Measurements from ENCODE around the gene RBM41.
"Not testable (repeated sequence)": the region's sequence is repeated elsewhere in the genome, so short reads cannot be mapped to it uniquely, and the experiment has no call there.

Gene RBM41

DNA sequence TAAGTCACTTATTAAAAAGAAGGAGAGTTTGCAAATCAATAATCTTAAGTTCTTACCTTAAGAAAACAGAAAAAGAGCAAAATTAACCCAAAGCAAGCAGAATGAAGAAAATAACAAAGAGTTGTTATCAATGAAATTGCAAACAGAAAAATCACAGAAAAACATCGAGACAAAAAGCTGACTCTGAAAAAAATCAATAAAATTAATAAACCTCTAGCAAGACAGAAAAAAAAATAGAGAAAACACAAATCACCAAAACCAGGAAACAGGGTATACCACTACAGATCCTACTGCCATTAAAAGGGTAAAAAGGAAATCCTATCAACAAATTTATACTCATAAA is 17.3 kb upstream of the RBM41 start:
- H3K4me3 ChIP-seq = no peak overlapping the region
- TF ChIP-seq FOXP2 (optimal IDR thresholded peaks at IDR 0.05; ENCODE audit: control extremely low read depth, extremely low read length, insufficient read depth) = no peak
- no peak for TF ChIP-seq EZH2 (IDR thresholded peaks at IDR 0.05)
- TF ChIP-seq POLR2AphosphoS5 (IDR thresholded peaks at IDR 0.05; ENCODE audit: borderline replicate concordance, low read depth, low read length) = no peak
- no peaks in the 10 kb centered on the region for H3K9me3 ChIP-seq (ENCODE audit: low read depth, low read length)
- no peak overlapping the region for H3K9ac ChIP-seq (ENCODE audit: insufficient read length)
- no peak overlapping the region for H3K27ac ChIP-seq
- H3K36me3 ChIP-seq (ENCODE audit: insufficient read depth, low read length) = no peaks in the 10 kb centered on the region
- no peak for DNase-seq (ENCODE audit: low read depth, low spot score)

DNA sequence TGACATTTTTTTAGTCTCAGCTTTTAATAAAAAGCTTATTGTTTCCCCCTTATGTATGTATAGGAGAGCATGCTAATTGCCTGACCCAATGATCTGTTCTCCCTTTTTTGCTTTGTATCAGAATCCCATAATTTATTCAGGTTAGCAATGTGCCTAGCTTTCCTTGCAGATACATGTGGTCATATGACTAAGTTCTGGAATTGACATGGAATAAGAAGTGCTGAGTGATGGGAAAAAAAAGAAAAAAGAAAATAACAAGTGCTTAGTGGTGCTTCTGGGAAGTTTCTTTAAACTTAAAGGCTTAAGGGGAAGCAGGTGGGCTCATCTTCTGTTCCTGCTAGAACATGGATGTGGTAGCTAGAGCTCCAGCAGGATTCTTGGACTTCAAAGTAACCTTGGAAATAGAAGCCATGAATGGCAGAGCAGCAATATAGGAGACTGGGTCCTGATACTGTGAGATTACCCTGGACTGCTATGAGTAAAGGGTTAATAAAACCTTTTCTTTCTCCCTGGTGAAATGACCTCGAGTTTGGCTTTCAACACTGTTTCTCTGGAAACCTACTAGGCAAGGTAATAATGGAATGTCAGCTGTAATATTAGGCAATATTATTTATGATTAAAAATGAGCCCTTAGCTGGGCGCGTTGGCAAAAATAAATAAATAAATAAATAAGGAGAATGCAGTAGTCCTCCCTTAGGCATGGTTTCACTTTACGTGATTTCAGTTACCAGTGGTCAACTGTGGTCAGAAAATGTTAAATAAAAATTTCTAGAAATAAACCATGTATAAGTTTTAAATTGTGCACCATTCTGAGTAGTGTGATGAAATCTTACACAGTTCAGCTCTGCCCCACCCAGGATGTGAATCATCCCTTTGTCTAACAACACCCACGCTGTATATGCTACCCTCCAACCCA is 16.7 kb upstream of the RBM41 start:
- Histone ChIP-seq H3K27ac (no peak overlapping the region), H3K4me3 (no peak overlapping the region), H3K9me3 (ENCODE audit: low read depth, low read length) (no peaks in the 10 kb centered on the region), H3K9ac (ENCODE audit: insufficient read length) (no peak overlapping the region), H3K36me3 (ENCODE audit: insufficient read depth, low read length) (no peaks in the 10 kb centered on the region)
- TF ChIP-seq POLR2AphosphoS5 (IDR thresholded peaks at IDR 0.05; ENCODE audit: borderline replicate concordance, low read depth, low read length) (no peak), FOXP2 (optimal IDR thresholded peaks at IDR 0.05; ENCODE audit: control extremely low read depth, extremely low read length, insufficient read depth) (no peak), EZH2 (IDR thresholded peaks at IDR 0.05) (no peak)
- no peak for DNase-seq (ENCODE audit: low read depth, low spot score)

DNA sequence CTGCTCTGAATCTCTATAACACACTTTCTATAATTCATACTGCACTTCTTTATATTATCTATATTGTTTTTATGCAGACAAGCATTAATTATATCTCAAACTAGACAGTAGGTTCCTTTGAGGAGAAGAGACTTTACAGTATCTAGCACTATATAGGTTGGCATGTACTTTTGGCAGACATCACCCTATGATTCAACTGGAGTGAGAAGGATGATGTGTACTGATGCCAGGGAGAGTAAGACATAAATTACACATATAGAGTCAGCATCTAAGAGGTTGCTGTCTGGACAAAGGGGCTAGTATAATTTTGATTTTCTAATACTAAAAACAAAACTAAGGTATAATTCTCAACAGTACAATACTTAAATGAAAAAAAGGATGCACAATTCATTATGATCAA is 5.1 kb upstream of the RBM41 start:
- no peak overlapping the region for H3K4me3 ChIP-seq
- DNase-seq (ENCODE audit: low read depth, low spot score) = no peak
- H3K36me3 ChIP-seq (ENCODE audit: insufficient read depth, low read length) = no peaks in the 10 kb centered on the region
- no peak for TF ChIP-seq FOXP2 (optimal IDR thresholded peaks at IDR 0.05; ENCODE audit: control extremely low read depth, extremely low read length, insufficient read depth)
- no peak for TF ChIP-seq EZH2 (IDR thresholded peaks at IDR 0.05)
- TF ChIP-seq POLR2AphosphoS5 (IDR thresholded peaks at IDR 0.05; ENCODE audit: borderline replicate concordance, low read depth, low read length) = no peak
- no peaks in the 10 kb centered on the region for H3K9me3 ChIP-seq (ENCODE audit: low read depth, low read length)
- H3K9ac ChIP-seq (ENCODE audit: insufficient read length) = no peak overlapping the region
- H3K27ac ChIP-seq = no peak overlapping the region

DNA sequence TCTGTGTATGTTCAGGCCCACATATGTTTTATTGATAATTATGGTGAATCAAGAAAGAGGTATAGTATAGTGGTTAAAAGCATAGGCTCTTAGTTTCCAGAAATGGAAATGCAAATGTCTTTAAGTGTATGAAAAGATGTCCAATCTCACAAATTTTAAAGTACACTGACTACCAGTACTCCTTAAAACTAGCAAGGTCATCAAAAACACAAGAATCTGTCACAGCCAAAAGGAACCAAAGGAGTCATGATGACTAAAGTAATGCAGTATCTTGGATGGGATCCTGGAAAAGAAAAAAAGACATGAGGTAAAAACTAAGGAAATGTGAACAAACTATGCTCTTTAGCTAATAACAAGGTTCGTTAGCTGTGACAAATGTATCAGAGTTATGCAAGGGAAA is 661 bp upstream of the RBM41 start:
- Histone ChIP-seq H3K4me3 (peak overlapping the region; percentile 80), H3K9ac (ENCODE audit: insufficient read length) (no peak overlapping the region)

DNA sequence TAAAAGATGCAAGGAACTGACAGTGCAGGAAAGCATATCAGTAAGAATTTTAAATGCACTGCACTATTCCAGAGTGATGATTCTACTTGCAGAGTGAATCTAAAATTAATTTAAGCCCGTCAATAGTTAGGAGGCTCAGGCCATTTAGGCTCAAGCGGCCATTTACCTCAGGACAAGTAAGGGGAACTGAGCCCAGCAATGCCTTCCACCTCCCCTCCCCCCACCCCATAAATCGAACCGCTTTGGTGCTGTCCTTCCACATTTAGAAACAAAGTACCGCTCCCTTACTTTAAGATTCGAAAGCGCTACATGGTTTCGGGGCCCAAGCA is 665 bp downstream of the RBM41 start:
- TF ChIP-seq FOXP2 (optimal IDR thresholded peaks at IDR 0.05; ENCODE audit: control extremely low read depth, extremely low read length, insufficient read depth) (no peak), POLR2AphosphoS5 (IDR thresholded peaks at IDR 0.05; ENCODE audit: borderline replicate concordance, low read depth, low read length) (no peak), EZH2 (IDR thresholded peaks at IDR 0.05) (no peak)
- Histone ChIP-seq H3K4me3 (peak overlapping the region; percentile 80), H3K9me3 (ENCODE audit: low read depth, low read length) (no peaks in the 10 kb centered on the region), H3K36me3 (ENCODE audit: insufficient read depth, low read length) (peaks cover 40% of the 10 kb centered on the region), H3K27ac (no peak overlapping the region), H3K9ac (ENCODE audit: insufficient read length) (peak overlapping the region; percentile 84)
- DNase-seq (ENCODE audit: low read depth, low spot score) = no peak

More for the DNA sequence above, 661 bp upstream of the RBM41 start:
- Histone ChIP-seq H3K9me3 (ENCODE audit: low read depth, low read length) (no peaks in the 10 kb centered on the region), H3K36me3 (ENCODE audit: insufficient read depth, low read length) (peaks cover 26% of the 10 kb centered on the region), H3K27ac (no peak overlapping the region)
- no peak for DNase-seq (ENCODE audit: low read depth, low spot score)
- no peak for TF ChIP-seq EZH2 (IDR thresholded peaks at IDR 0.05)
- no peak for TF ChIP-seq POLR2AphosphoS5 (IDR thresholded peaks at IDR 0.05; ENCODE audit: borderline replicate concordance, low read depth, low read length)
- no peak for TF ChIP-seq FOXP2 (optimal IDR thresholded peaks at IDR 0.05; ENCODE audit: control extremely low read depth, extremely low read length, insufficient read depth)

DNA sequence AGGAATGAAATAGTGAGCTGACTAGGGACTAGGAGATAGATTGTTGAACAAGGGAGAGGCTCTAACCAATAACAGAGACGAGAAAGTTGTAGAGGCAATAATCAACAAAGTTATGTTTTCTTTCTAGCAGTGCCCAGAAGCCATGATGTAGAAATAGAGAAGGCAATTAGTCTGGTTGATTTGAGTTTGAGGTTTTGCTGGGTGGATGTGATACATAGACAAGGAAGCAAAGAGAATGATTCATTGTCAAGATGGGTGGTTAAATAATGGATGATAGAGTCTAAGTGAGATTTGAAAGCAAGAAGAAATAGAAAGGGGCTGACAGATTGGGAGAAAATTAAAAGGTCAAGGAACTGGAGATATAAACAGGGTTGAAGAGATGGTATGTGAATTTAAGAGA is 11.2 kb downstream of the RBM41 start:
- H3K4me3 ChIP-seq = no peak overlapping the region
- peaks cover 65% of the 10 kb centered on the region for H3K36me3 ChIP-seq (ENCODE audit: insufficient read depth, low read length)
- no peak overlapping the region for H3K27ac ChIP-seq
- peaks cover 6% of the 10 kb centered on the region; the same call in 1 of the 2 replicates for H3K9me3 ChIP-seq (ENCODE audit: low read depth, low read length)
- H3K9ac ChIP-seq (ENCODE audit: insufficient read length) = no peak overlapping the region
- DNase-seq (ENCODE audit: low read depth, low spot score) = no peak
- TF ChIP-seq FOXP2 (optimal IDR thresholded peaks at IDR 0.05; ENCODE audit: control extremely low read depth, extremely low read length, insufficient read depth) (no peak), EZH2 (IDR thresholded peaks at IDR 0.05) (no peak), POLR2AphosphoS5 (IDR thresholded peaks at IDR 0.05; ENCODE audit: borderline replicate concordance, low read depth, low read length) (no peak)

DNA sequence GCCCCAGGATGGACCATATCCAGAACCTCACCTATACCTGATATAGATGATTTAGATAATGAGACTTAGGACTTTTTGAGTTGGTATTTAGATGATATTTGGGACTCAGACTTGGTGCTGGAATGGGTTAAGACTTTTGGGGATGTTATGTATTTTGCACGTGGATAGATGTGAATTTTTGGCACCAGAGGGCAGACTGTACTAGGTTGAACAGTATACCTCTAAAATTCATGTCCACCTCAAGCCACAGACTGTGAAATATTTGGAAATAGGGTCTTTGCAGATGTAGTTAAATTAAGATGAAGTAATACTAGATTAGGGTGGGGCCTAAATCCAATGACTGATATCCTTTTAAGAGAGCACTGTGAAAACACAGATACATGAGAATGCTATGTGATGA is 15.6 kb downstream of the RBM41 start:
- Histone ChIP-seq H3K9me3 (ENCODE audit: low read depth, low read length) (no peaks in the 10 kb centered on the region), H3K4me3 (no peak overlapping the region), H3K27ac (no peak overlapping the region), H3K36me3 (ENCODE audit: insufficient read depth, low read length) (peaks cover 48% of the 10 kb centered on the region), H3K9ac (ENCODE audit: insufficient read length) (no peak overlapping the region)
- no peak for DNase-seq (ENCODE audit: low read depth, low spot score)
- TF ChIP-seq POLR2AphosphoS5 (IDR thresholded peaks at IDR 0.05; ENCODE audit: borderline replicate concordance, low read depth, low read length) = no peak
- no peak for TF ChIP-seq EZH2 (IDR thresholded peaks at IDR 0.05)

DNA sequence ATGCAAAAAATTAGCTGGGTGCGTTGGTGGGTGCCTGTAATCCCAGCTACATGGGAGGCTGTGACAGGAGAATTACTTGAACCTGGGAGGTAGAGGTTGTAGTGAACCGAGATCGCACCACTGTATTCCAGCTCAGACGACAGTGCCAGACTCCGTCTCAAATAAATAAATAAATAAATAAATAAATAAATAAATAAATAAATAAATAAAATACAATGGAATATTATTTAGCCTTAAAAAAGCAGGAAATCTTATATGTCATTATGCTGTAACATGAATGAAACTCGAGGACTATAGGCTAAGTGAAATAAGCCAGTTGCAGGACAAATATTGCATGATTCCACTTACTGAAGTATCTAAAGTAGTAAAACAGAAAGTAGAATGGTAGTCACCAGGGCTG is 42.5 kb downstream of the RBM41 start:
- no peaks in the 10 kb centered on the region; the same call in 1 of the 2 replicates for H3K9me3 ChIP-seq (ENCODE audit: low read depth, low read length)
- TF ChIP-seq POLR2AphosphoS5 (IDR thresholded peaks at IDR 0.05; ENCODE audit: borderline replicate concordance, low read depth, low read length) (no peak), EZH2 (IDR thresholded peaks at IDR 0.05) (no peak)

DNA sequence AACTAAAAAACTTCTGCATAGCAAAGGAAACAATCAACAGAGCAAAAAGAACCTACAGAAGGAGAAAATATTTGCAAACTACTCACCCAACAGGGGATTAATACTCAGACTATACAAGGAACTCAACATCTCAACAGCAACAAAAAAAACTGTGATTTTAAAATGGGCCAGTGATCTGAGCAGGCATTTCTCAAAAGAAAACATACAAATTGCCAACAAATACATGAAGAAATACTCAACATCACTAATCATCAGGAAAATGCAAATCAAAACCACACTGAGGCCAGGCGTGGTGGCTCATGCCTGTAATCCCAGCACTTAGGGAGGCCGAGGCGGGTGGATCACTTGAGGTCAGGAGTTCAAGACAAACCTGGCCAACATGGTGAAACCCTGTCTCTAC is 60.9 kb downstream of the RBM41 start:
- not testable (repeated sequence) for H3K36me3 ChIP-seq (ENCODE audit: insufficient read depth, low read length); DNase-seq (ENCODE audit: low read depth, low spot score); H3K27ac ChIP-seq

More for the DNA sequence above, 42.5 kb downstream of the RBM41 start:
- DNase-seq (ENCODE audit: low read depth, low spot score) = no peak
- no peak overlapping the region for H3K9ac ChIP-seq (ENCODE audit: insufficient read length)
- H3K27ac ChIP-seq = no peak overlapping the region
- peaks cover 8% of the 10 kb centered on the region; the same call in 1 of the 2 replicates for H3K36me3 ChIP-seq (ENCODE audit: insufficient read depth, low read length)
- H3K4me3 ChIP-seq = no peak overlapping the region

More for the DNA sequence above, 60.9 kb downstream of the RBM41 start:
- H3K4me3 ChIP-seq; H3K9ac ChIP-seq (ENCODE audit: insufficient read length); H3K9me3 ChIP-seq (ENCODE audit: low read depth, low read length): not testable (repeated sequence)
